Stimulated activated CD4-positive, alpha-beta T cell treated with anti-CD3 and anti-CD28 coated beads, Interleukin-15, amount 100 ng/mL, for 24 hours (primary cell): ENCODE data around the gene EFNB3.

Experiments
- DNase-seq: peaks from one replicate; pipeline ENCODE4 v3.0.0-alpha.2; 2020

The EFNB3 gene

GRCh38 chr17:7700510-7700909 is 4.5 kb upstream of the EFNB3 start:
- no peak for DNase-seq

- no peak for DNase-seq
These were observed 3.3 kb upstream of the EFNB3 start for GRCh38 chr17:7701681-7702080.

GRCh38 chr17:7702776-7703175 is 2.2 kb upstream of the EFNB3 start:
- no peak for DNase-seq

- peak; percentile 19 for DNase-seq
These were observed 1.2 kb upstream of the EFNB3 start for GRCh38 chr17:7703584-7704479.

- no peak for DNase-seq
These were observed 560 bp downstream of the EFNB3 start for GRCh38 chr17:7705269-7706255.

- no peak for DNase-seq
These were observed 1.8 kb downstream of the EFNB3 start for GRCh38 chr17:7706631-7707354.

- peak; percentile 20 for DNase-seq
These were observed 2.4 kb downstream of the EFNB3 start for GRCh38 chr17:7707446-7707845.

GRCh38 chr17:7707858-7708750 is 3.1 kb downstream of the EFNB3 start:
- no peak for DNase-seq

- no peak for DNase-seq
These were observed 4.0 kb downstream of the EFNB3 start for GRCh38 chr17:7709031-7709430.

- no peak for DNase-seq
These were observed 5.3 kb downstream of the EFNB3 start for GRCh38 chr17:7710301-7710700.

GRCh38 chr17:7711051-7711755 is 6.2 kb downstream of the EFNB3 start:
- peak; percentile 17 for DNase-seq

GRCh38 chr17:7712111-7712771 is 7.2 kb downstream of the EFNB3 start:
- DNase-seq = no peak

GRCh38 chr17:7713782-7714181 is 8.8 kb downstream of the EFNB3 start:
- DNase-seq = no peak

- DNase-seq = no peak
These were observed 10.0 kb downstream of the EFNB3 start for GRCh38 chr17:7714721-7715594.

GRCh38 chr17:7715936-7716886 is 11.2 kb downstream of the EFNB3 start:
- DNase-seq = no peak

GRCh38 chr17:7716901-7717755 is 12.1 kb downstream of the EFNB3 start, which contains the start of gene DNAH2:
Gene DNAH2 (plus strand): TSS chr17:7717744. CDS start chr17:7719735, 1,991 bp downstream.
- peak; percentile 77 for DNase-seq

GRCh38 chr17:7717756-7718350 is 12.9 kb downstream of the EFNB3 start:
- peak; percentile 46 for DNase-seq
